HepG2 (cell line): Measurements from ENCODE around the gene CPAMD8. TPM values are rescaled to one million over a fixed set of nuclear protein-coding genes. Genes with fewer than 3 reads are reported as not detected.

Source experiments
- ATAC-seq: fragments of 200-7000 bp; cut with Tn5 transposase; 3 replicates; pipeline ENCODE4 v1.9.1; 2020; ENCODE audit warnings: mild to moderate bottlenecking, moderate library complexity
- BruUV-seq: library from RNA; stranded (reverse); fragments of 400-500 nt; replicated peaks from 2 replicates; lab custom pipeline; 2021; lab: Mats Ljungman, UMichigan
- CTCF ChIA-PET: fragments of 300-600 bp; formaldehyde crosslinking; extraction: SDS; loops from one replicate; lab custom pipeline; 2021; ENCODE audit warnings: low total read pairs, inconsistent platforms, low intra/inter-chr PET ratio; lab: Yijun Ruan, JAX
- POLR2A ChIA-PET: fragments of 350-600 bp; sonication (Branson Sonifier 250); formaldehyde crosslinking; loops from one replicate; lab custom pipeline; 2020; ENCODE audit warnings: antibody characterized with exemption, inconsistent platforms; lab: Yijun Ruan, JAX
- DNase-seq: peaks from one replicate; pipeline ENCODE4 v3.0.0-alpha.2; 2015; ENCODE audit warnings: low spot score
- FAIRE-seq: peaks from 3 replicates; lab custom pipeline; 2011; peaks lifted over from hg19 to GRCh38; lab: Jason Lieb, UNC
- H2AFZ ChIP-seq: one replicate; pipeline ENCODE4 v1.6.1; 2011; ENCODE audit warnings: low read length, inconsistent platforms
- H3K27ac ChIP-seq: fragments of 300-600 bp; 3 replicates; pipeline ENCODE4 v1.8.0; 2011; ENCODE audit warnings: mixed run types, mild to moderate bottlenecking, mixed read lengths, low read length, inconsistent platforms; ENCODE audit not compliant: insufficient read depth; ENCODE audit errors: extremely low read length
- H3K27me3 ChIP-seq, 2 experiments: fragments of 200-600 bp in 1 of 2; 2 replicates in 1 of 2; 3 replicates in 1 of 2; pipeline versions ENCODE4 v1.6.0 to v1.8.0; 2011; ENCODE audit warnings: low read length in 2 of 2, mild to moderate bottlenecking in 2 of 2, moderate library complexity in 2 of 2, inconsistent platforms in 1 of 2; ENCODE audit not compliant: insufficient read depth in 2 of 2, control insufficient read depth in 1 of 2
- H3K36me3 ChIP-seq, 2 experiments: fragments of 200-600 bp in 1 of 2; replicated peaks in 1 of 2; 2 replicates in 1 of 2; 3 replicates in 1 of 2; pipeline versions ENCODE4 v1.5.1 to v1.8.0; 2011; ENCODE audit warnings: low read length in 2 of 2, inconsistent platforms in 1 of 2; ENCODE audit not compliant: insufficient read depth in 2 of 2, control insufficient read depth in 1 of 2
- H3K4me1 ChIP-seq: 2 replicates; pipeline ENCODE4 v1.5.1; 2012; ENCODE audit warnings: low read length, inconsistent platforms; ENCODE audit not compliant: insufficient read depth
- H3K4me2 ChIP-seq: 2 replicates; pipeline ENCODE4 v1.6.0; 2011; ENCODE audit warnings: low read depth, low read length, inconsistent platforms
- H3K4me3 ChIP-seq, 3 experiments: fragments of 200-600 bp in 1 of 3; sonication (generic), shearing (Covaris generic) in 1 of 3; replicated peaks in 1 of 3; 2 replicates each; pipeline ENCODE4 v1.5.1; 2011 to 2016; ENCODE audit warnings: low read length in 3 of 3, inconsistent platforms in 2 of 3, low read depth in 2 of 3, mild to moderate bottlenecking in 2 of 3, control low read depth in 1 of 3, mixed read lengths in 1 of 3; ENCODE audit not compliant: insufficient read depth in 1 of 3
- H3K79me2 ChIP-seq: one replicate; pipeline ENCODE4 v1.6.1; 2011; ENCODE audit warnings: low read length, inconsistent platforms; ENCODE audit not compliant: insufficient read depth
- H3K9ac ChIP-seq: 2 replicates; pipeline ENCODE4 v1.6.0; 2011; ENCODE audit warnings: mild to moderate bottlenecking, low read depth, low read length, inconsistent platforms; ENCODE audit not compliant: insufficient read depth
- H3K9me3 ChIP-seq: 2 replicates; pipeline ENCODE4 v1.5.1; 2012; ENCODE audit warnings: mild to moderate bottlenecking, low read length
- H4K20me1 ChIP-seq: 2 replicates; pipeline ENCODE4 v1.6.0; 2011; ENCODE audit warnings: inconsistent platforms, mild to moderate bottlenecking, low read length, moderate library complexity; ENCODE audit not compliant: insufficient read depth
- AGO1 ChIP-seq: fragments of 200-400 bp; formaldehyde crosslinking; IDR thresholded peaks from 2 replicates; pipeline ENCODE4 v1.6.1; 2017; ENCODE audit warnings: mild to moderate bottlenecking, low read depth, low read length, moderate library complexity; ENCODE audit not compliant: poor library complexity, severe bottlenecking
- MBNL3 ChIP-seq: fragments of 250-450 bp; sonication (Bioruptor Pico); conservative IDR thresholded peaks from 2 replicates; pipeline ENCODE4 v1.8.0; 2022; ENCODE audit warnings: mild to moderate bottlenecking, inconsistent platforms
- MEIS1 ChIP-seq: sonication (generic); formaldehyde crosslinking; IDR thresholded peaks from 2 replicates; pipeline ENCODE4 v1.9.0; 2021; ENCODE audit warnings: mild to moderate bottlenecking, missing genetic modification reagents, moderate library complexity, borderline replicate concordance
- MIER3 ChIP-seq: IDR thresholded peaks from 2 replicates; pipeline ENCODE4 v1.6.1; 2016; ENCODE audit warnings: missing compliant biosample characterization, borderline replicate concordance
- NBN ChIP-seq: fragments of 450-650 bp; conservative IDR thresholded peaks from 2 replicates; pipeline ENCODE4 v1.6.1; 2017
- NFYB ChIP-seq: sonication (generic); formaldehyde crosslinking; IDR thresholded peaks from 2 replicates; pipeline ENCODE4 v1.4.0; 2020; ENCODE audit warnings: missing genetic modification reagents
- NFYC ChIP-seq: IDR thresholded peaks from 2 replicates; pipeline ENCODE4 v1.6.1; 2016; ENCODE audit warnings: missing genetic modification reagents, missing compliant biosample characterization
- PAF1 ChIP-seq: IDR thresholded peaks from 2 replicates; pipeline ENCODE4 v1.6.1; 2016; ENCODE audit warnings: missing genetic modification reagents, missing compliant biosample characterization
- U2AF2 ChIP-seq: fragments of 200-400 bp; formaldehyde crosslinking; IDR thresholded peaks from 2 replicates; pipeline ENCODE4 v1.6.1; 2017; ENCODE audit warnings: low read depth, mild to moderate bottlenecking, low read length
- USF2 ChIP-seq, 2 experiments: sonication (generic) in 1 of 2; formaldehyde crosslinking in 1 of 2; IDR thresholded peaks; 2 replicates each; pipeline versions ENCODE4 v1.5.1 to v1.6.1; 2011 to 2020; ENCODE audit warnings: borderline replicate concordance in 1 of 2, low read depth in 1 of 2, low read length in 1 of 2, mild to moderate bottlenecking in 1 of 2, missing genetic modification reagents in 1 of 2, moderate library complexity in 1 of 2
- ZBTB3 ChIP-seq: sonication (generic); formaldehyde crosslinking; IDR thresholded peaks from 2 replicates; pipeline ENCODE4 v1.4.0; 2020; ENCODE audit warnings: low read depth, mild to moderate bottlenecking, moderate library complexity, missing genetic modification reagents, borderline replicate concordance
- ZFAT ChIP-seq: sonication (generic); formaldehyde crosslinking; conservative IDR thresholded peaks from 2 replicates; pipeline ENCODE4 v1.8.1; 2023; ENCODE audit warnings: missing genetic modification reagents, inconsistent platforms
- ZNF234 ChIP-seq: sonication (generic); formaldehyde crosslinking; conservative IDR thresholded peaks from 2 replicates; pipeline ENCODE4 v1.5.1; 2020; ENCODE audit warnings: mild to moderate bottlenecking, missing genetic modification reagents
- ZNF264 ChIP-seq: sonication (generic); formaldehyde crosslinking; IDR thresholded peaks from 2 replicates; pipeline ENCODE4 v1.4.0; 2020; ENCODE audit warnings: missing genetic modification reagents
- ZNF614 ChIP-seq: IDR thresholded peaks from 2 replicates; pipeline ENCODE4 v1.6.1; 2018; ENCODE audit warnings: missing biosample characterization, missing genetic modification reagents, inconsistent platforms, borderline replicate concordance
- ZNF619 ChIP-seq: sonication (generic); formaldehyde crosslinking; IDR thresholded peaks from 2 replicates; pipeline ENCODE4 v1.4.0; 2020; ENCODE audit warnings: mild to moderate bottlenecking, missing genetic modification reagents
- ZNF629 ChIP-seq: sonication (generic); formaldehyde crosslinking; conservative IDR thresholded peaks from 2 replicates; pipeline ENCODE4 v1.5.0; 2020; ENCODE audit warnings: missing genetic modification reagents
- ZNF644 ChIP-seq: IDR thresholded peaks from 2 replicates; pipeline ENCODE4 v1.6.1; 2016; ENCODE audit warnings: low read depth
- WGBS: methylation state at CpG from one replicate; pipeline ENCODE4 v1.1.6; 2017; ENCODE audit warnings: low lambda C conversion rate; 5-methylcytosine and 5-hydroxymethylcytosine counted together
- in situ Hi-C: cut with HindIII; loops from 2 replicates; pipeline ENCODE4 v1.10.0; 2017; ENCODE audit warnings: low pct_unique_long_range_greater_than_20kb; ENCODE audit not compliant: extremely low pct_ligation_motif_present
- intact Hi-C: fragments of 100-400 bp; cut with micrococcal nuclease; formaldehyde crosslinking; loops from one replicate; pipeline ENCODE4 v1.10.0; 2022; ENCODE audit not compliant: unreplicated experiment
- polyA plus RNA-seq, 8 experiments: library from polyadenylated mRNA; depleted of rRNA in 3 of 8; stranded (reverse) in 7 of 8; unstranded in 1 of 8; fragments of >200 nt; fragmentation: Illumina TruSeq in 4 of 8; extraction: Trizol in 4 of 8; gene quantifications; 2 replicates each; pipeline versions ENCODE4 v1.2.1 to v1.2.3, GENCODE V29; 2011 to 2016; ENCODE audit warnings: low read depth in 4 of 8, missing spikeins in 1 of 8, mixed read lengths in 1 of 8; ENCODE audit not compliant: insufficient read depth in 1 of 8
- total RNA-seq, 5 experiments: library from RNA; depleted of rRNA; stranded (reverse); fragments of >200 nt; fragmentation: Illumina TruSeq; extraction: Trizol; gene quantifications; 2 replicates each; pipeline ENCODE4 v1.2.3, GENCODE V29; 2016; ENCODE audit warnings: low read depth in 1 of 5

CPAMD8 gene
- total and polyA plus RNA-seq, 2 of the 13 experiments (the other 11 are each of a cell fraction or from before 2014, with no cell fraction given) = 0.29 to 0.34 TPM

GRCh38 chr19:17020823-17021222, 5.8 kb downstream of the CPAMD8 start:
- no peaks in the 10 kb centered on the region for H4K20me1 ChIP-seq
- H3K4me2 ChIP-seq = no peak overlapping the region
- TF ChIP-seq NFYB (CRISPR knock-in tag) = peak; percentile 59; the same call in 1 of the 2 replicates
- peak; percentile 51 for TF ChIP-seq NFYC
- TF ChIP-seq USF2 (IDR thresholded peaks at IDR 0.05; ENCODE audit: low read depth, low read length) = peak; percentile 30; the same call in 1 of the 2 replicates
- TF ChIP-seq USF2 (CRISPR knock-in tag; IDR thresholded peaks at IDR 0.05; ENCODE audit: borderline replicate concordance) = no peak; the same call in 1 of the 2 replicates
- no peak for TF ChIP-seq ZNF264 (CRISPR knock-in tag)
- no peak for TF ChIP-seq ZNF614 (CRISPR knock-in tag)
- POLR2A ChIA-PET = no interaction called here
- H3K27ac ChIP-seq = no peak overlapping the region
- peaks cover 2 to 22% of the 10 kb centered on the region in 2 experiments; a peak in 4 of 5 replicates for H3K27me3 ChIP-seq
- H3K36me3 ChIP-seq = no peaks in the 10 kb centered on the region
- intact Hi-C loops = no loop called here
- FAIRE-seq = no peak
- no peak overlapping the region for H3K9ac ChIP-seq
- no peaks in the 10 kb centered on the region for H3K9me3 ChIP-seq
- 57% methylated on average over 2 of the region's 2 CpGs for WGBS
- no TSS peak for BruUV-seq
- in situ Hi-C loops = no loop called here
- H3K4me3 ChIP-seq = no peak overlapping the region
- H3K4me1 ChIP-seq = no peaks in the 10 kb centered on the region
- no peaks in the 10 kb centered on the region for H3K79me2 ChIP-seq
- CTCF ChIA-PET = no interaction called here
- ATAC-seq = no peak; the same call in 2 of the 3 replicates
- H2AFZ ChIP-seq = no peak overlapping the region
- DNase-seq = no peak

DNA sequence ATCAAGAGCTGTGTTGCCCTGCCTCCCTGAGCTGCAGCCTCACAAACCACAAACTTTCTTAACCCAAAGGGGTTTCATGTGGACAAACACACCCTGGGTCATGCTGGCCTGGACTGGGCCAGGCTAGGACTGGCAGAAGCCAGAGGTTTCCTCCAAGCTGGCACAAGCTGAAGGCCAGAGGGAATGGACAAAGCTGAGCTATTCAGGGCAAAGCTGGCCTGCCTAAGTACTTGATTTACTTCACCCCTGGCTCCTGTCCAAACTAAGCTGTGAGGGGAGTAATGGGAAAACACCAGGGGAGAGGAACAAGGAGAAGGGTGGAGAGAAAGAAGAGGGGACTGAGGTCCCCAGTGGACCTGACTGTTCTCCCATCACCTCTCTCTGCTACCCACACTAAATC, 6.2 kb downstream of the CPAMD8 start:
- Histone ChIP-seq H3K4me3 (no peak overlapping the region), H4K20me1 (no peaks in the 10 kb centered on the region), H3K27me3 (peaks cover 2 to 22% of the 10 kb centered on the region in 2 experiments; a peak in 4 of 5 replicates), H3K4me1 (no peaks in the 10 kb centered on the region), H3K9me3 (no peaks in the 10 kb centered on the region), H3K36me3 (no peaks in the 10 kb centered on the region), H3K4me2 (no peak overlapping the region), H3K79me2 (no peaks in the 10 kb centered on the region), H3K9ac (no peak overlapping the region), H2AFZ (no peak overlapping the region), H3K27ac (no peak overlapping the region)
- DNase-seq (no peak), ATAC-seq (no peak), FAIRE-seq (no peak)
- ChIA-PET CTCF (no interaction called here), POLR2A (no interaction called here)
- in situ Hi-C loops = no loop called here
- intact Hi-C loops = no loop called here
- BruUV-seq = no TSS peak
- TF ChIP-seq ZNF644 (no peak), ZNF629 (CRISPR knock-in tag) (no peak), ZNF234 (CRISPR knock-in tag) (no peak), ZNF614 (CRISPR knock-in tag) (no peak), ZBTB3 (CRISPR knock-in tag) (no peak), ZFAT (no peak), U2AF2 (no peak), ZNF619 (CRISPR knock-in tag) (no peak), AGO1 (no peak), PAF1 (CRISPR knock-in tag) (no peak), MEIS1 (CRISPR knock-in tag) (no peak), MIER3 (CRISPR knock-in tag) (no peak), NBN (no peak), MBNL3 (no peak)
